Measurements from ENCODE around the gene TBX1. TPM values are rescaled to one million over a fixed set of nuclear protein-coding genes. Genes with fewer than 3 reads are reported as not detected.
A peak's percentile ranks its signal among the peaks of the same experiment; 100 is the strongest.

Gene TBX1
- total and polyA plus RNA-seq, 10 of the 15 experiments (the other 5 are each of a cell fraction or from before 2014, with no cell fraction given): not detected

DNA sequence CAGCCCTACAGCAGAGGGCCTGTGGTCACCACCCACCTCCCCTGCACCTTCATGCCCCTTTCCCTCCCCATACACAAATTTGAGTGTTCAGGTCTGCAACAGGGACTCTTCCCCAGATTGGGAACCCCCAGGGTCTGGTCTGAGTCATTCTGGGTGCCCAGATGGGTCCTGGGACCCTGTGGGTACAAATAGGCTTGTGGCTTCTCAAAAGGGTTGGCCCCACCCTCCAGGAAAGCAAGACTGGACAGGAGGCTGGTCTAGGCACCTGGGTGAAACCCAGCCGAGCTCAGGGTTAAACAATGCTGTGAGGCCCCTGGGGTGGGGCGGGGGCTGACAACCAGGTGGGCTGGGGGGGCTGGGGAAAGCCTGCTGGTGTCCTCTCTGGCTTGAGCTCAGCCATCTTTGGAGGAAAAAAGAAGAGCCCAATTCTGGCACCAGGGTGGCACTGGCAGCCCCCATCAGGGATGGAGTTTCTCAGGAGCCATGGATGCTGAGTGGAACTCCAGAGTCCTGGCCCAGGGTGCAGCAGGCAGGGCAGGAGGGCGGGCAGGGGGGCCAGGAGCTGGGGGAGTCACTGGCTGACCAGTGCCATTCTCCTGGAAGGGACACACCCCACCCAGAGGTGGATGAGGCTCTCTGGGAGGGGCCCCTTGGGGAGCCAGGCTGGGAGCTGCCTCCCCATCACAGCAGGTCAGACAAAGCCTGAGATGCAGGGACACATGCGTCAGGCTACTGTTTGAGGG lies 45.2 kb upstream of the TBX1 start:
- intact Hi-C loops (cut with micrococcal nuclease; ENCODE audit: unreplicated experiment) (no loop called here), in situ Hi-C loops (cut with MboI) (no loop called here)
- no peak overlapping the region for H3K4me3 ChIP-seq
- peaks cover 2 to 4% of the 10 kb centered on the region in 2 experiments; a peak in 3 of 4 replicates for H3K27me3 ChIP-seq (replicated peaks in 1 of 2; ENCODE audit: control insufficient read depth in 2 of 2, insufficient read depth in 2 of 2, low read length in 1 of 2)
- no peaks in the 10 kb centered on the region for H3K9me3 ChIP-seq (replicated peaks; ENCODE audit: control insufficient read depth, insufficient read depth, low read length)
- no peak overlapping the region for H3K9ac ChIP-seq (ENCODE audit: control insufficient read depth, insufficient read depth, low read length)
- DNase-seq (ENCODE audit: low read depth, low spot score): no peak
- no TSS peak for BruUV-seq (replicated peaks)
- ChIA-PET POLR2A (no interaction called here), SMC1A (ENCODE audit: uncharacterized antibody, unreplicated experiment) (no interaction called here), CTCF (interaction anchor here (0.8 to 2.0 kb wide), 2 partner anchors 31 to 34 kb away, joined by 3 to 5 read pairs; no protein-coding TSS in a partner anchor), RAD21 (ENCODE audit: unreplicated experiment) (no interaction called here)
- peak overlapping the region; percentile 44; the same call in 1 of the 2 replicates for H3K4me2 ChIP-seq (ENCODE audit: control insufficient read depth, insufficient read depth)
- H3K27ac ChIP-seq (ENCODE audit: control insufficient read depth, insufficient read depth): no peak overlapping the region
- TF ChIP-seq FOXM1 (IDR thresholded peaks at IDR 0.05; ENCODE audit: low read depth, low read length) (no peak), CBX3 (IDR thresholded peaks at IDR 0.05; ENCODE audit: borderline replicate concordance, low read depth) (no peak), FOXK2 (IDR thresholded peaks at IDR 0.05) (no peak)
- H3K4me1 ChIP-seq (ENCODE audit: control insufficient read depth, insufficient read depth, low read length): peaks cover 9% of the 10 kb centered on the region
- H4K20me1 ChIP-seq (ENCODE audit: control insufficient read depth, insufficient read depth): no peaks in the 10 kb centered on the region
- no peaks in the 10 kb centered on the region for H3K36me3 ChIP-seq (ENCODE audit: control insufficient read depth in 2 of 2, insufficient read depth in 2 of 2, low read length in 1 of 2)
- no peak for FAIRE-seq
- 25% methylated on average over 4 of the region's 4 CpGs for WGBS (ENCODE audit: insufficient coverage, insufficient replicate concordance, low lambda C conversion rate, missing lambda C conversion rate)
- no peak for ATAC-seq
- H3K79me2 ChIP-seq (ENCODE audit: control insufficient read depth, insufficient read depth, low read length): no peaks in the 10 kb centered on the region
- no peak overlapping the region for H2AFZ ChIP-seq (ENCODE audit: control insufficient read depth, low read depth, low read length)

DNA sequence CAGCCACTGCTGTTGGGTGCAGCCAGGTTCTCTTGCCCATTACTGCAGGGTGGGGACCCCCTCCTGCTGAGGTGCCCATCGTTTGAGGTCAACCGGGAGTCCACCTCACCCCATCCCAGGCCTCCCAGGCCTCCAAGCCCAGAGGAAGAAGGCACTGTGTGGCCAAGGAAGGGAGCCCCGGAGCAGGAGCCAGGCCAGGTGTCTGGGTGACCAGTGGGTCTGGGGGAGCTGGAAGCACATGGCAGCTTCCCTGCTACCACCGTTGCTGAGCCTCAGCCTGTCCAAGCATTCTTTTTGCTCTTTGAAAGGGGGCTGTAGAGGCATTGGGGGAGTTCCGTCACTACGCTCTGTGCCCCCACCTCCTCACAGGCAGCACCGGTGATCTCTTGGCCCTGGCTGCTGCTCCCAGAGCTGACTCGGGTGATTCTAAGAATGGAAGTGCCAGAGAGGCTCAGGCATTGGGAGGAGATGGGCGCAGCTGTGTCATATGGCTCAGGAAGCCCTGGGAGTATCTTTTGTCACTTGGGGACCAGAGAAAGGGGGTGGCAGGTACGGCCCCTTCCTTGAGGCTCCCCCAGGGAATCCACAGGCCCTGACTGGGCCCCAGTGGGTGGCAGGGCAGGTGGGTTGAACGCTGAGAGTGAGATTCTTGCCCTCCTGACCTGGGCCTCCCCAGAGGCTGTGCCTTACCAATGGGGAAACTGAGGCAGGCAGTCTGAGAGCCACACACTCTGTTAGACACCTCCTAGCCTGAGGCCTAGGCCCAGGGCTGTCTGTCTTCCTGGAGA lies 44.3 kb upstream of the TBX1 start:
- Histone ChIP-seq H3K79me2 (ENCODE audit: control insufficient read depth, insufficient read depth, low read length) (no peaks in the 10 kb centered on the region), H4K20me1 (ENCODE audit: control insufficient read depth, insufficient read depth) (no peaks in the 10 kb centered on the region), H3K4me1 (ENCODE audit: control insufficient read depth, insufficient read depth, low read length) (peaks cover 9% of the 10 kb centered on the region), H3K9me3 (replicated peaks; ENCODE audit: control insufficient read depth, insufficient read depth, low read length) (no peaks in the 10 kb centered on the region), H3K27me3 (replicated peaks in 1 of 2; ENCODE audit: control insufficient read depth in 2 of 2, insufficient read depth in 2 of 2, low read length in 1 of 2) (peaks cover 2 to 4% of the 10 kb centered on the region in 2 experiments; a peak in 3 of 4 replicates), H3K36me3 (ENCODE audit: control insufficient read depth in 2 of 2, insufficient read depth in 2 of 2, low read length in 1 of 2) (no peaks in the 10 kb centered on the region), H3K9ac (ENCODE audit: control insufficient read depth, insufficient read depth, low read length) (no peak overlapping the region), H3K27ac (ENCODE audit: control insufficient read depth, insufficient read depth) (no peak overlapping the region), H2AFZ (ENCODE audit: control insufficient read depth, low read depth, low read length) (no peak overlapping the region), H3K4me3 (no peak overlapping the region), H3K4me2 (ENCODE audit: control insufficient read depth, insufficient read depth) (no peak overlapping the region)
- ATAC-seq (no peak), FAIRE-seq (no peak), DNase-seq (ENCODE audit: low read depth, low spot score) (no peak)
- BruUV-seq (replicated peaks): no TSS peak
- 26% methylated on average over 11 of the region's 11 CpGs for WGBS (ENCODE audit: insufficient coverage, insufficient replicate concordance, low lambda C conversion rate, missing lambda C conversion rate)
- CTCF ChIA-PET: interaction anchor here (0.6 to 2.0 kb wide), 4 partner anchors 30 to 197 kb away, joined by 3 to 5 read pairs (median 3); no protein-coding TSS in a partner anchor
- SMC1A ChIA-PET (ENCODE audit: uncharacterized antibody, unreplicated experiment): no interaction called here
- in situ Hi-C loops (cut with MboI) (no loop called here), intact Hi-C loops (cut with micrococcal nuclease; ENCODE audit: unreplicated experiment) (no loop called here)
- RAD21 ChIA-PET (ENCODE audit: unreplicated experiment): no interaction called here
- POLR2A ChIA-PET: no interaction called here
- no peak for TF ChIP-seq WRNIP1 (IDR thresholded peaks at IDR 0.05; ENCODE audit: borderline replicate concordance, low read depth, low read length)
- TF ChIP-seq, protein P1, sequence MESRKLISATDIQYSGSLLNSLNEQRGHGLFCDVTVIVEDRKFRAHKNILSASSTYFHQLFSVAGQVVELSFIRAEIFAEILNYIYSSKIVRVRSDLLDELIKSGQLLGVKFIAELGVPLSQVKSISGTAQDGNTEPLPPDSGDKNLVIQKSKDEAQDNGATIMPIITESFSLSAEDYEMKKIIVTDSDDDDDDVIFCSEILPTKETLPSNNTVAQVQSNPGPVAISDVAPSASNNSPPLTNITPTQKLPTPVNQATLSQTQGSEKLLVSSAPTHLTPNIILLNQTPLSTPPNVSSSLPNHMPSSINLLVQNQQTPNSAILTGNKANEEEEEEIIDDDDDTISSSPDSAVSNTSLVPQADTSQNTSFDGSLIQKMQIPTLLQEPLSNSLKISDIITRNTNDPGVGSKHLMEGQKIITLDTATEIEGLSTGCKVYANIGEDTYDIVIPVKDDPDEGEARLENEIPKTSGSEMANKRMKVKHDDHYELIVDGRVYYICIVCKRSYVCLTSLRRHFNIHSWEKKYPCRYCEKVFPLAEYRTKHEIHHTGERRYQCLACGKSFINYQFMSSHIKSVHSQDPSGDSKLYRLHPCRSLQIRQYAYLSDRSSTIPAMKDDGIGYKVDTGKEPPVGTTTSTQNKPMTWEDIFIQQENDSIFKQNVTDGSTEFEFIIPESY (IDR thresholded peaks at IDR 0.05): no peak
- no peak for TF ChIP-seq CREB1 (IDR thresholded peaks at IDR 0.05; ENCODE audit: low read depth)
- TF ChIP-seq NR2C2 (IDR thresholded peaks at IDR 0.05; ENCODE audit: borderline replicate concordance, control insufficient read depth, insufficient read length, low read depth): no peak
- no peak for TF ChIP-seq RAD21 (IDR thresholded peaks at IDR 0.05; ENCODE audit: insufficient read depth, low read depth, low read length)
- no peak for TF ChIP-seq GATAD2B (conservative IDR thresholded peaks at IDR 0.05; ENCODE audit: low read depth)
- no peak for TF ChIP-seq ASH2L (IDR thresholded peaks at IDR 0.05; ENCODE audit: borderline replicate concordance, low read depth)
- TF ChIP-seq EGR1 (IDR thresholded peaks at IDR 0.05; ENCODE audit: borderline replicate concordance in 1 of 2, low read depth in 2 of 2, low read length in 2 of 2): no peak
- TF ChIP-seq TCF3 (IDR thresholded peaks at IDR 0.05; ENCODE audit: borderline replicate concordance, insufficient read depth, low read depth, low read length): no peak
- TF ChIP-seq ETV6 (conservative IDR thresholded peaks at IDR 0.05 in 1 of 2, IDR thresholded peaks at IDR 0.05 in 1 of 2; ENCODE audit: borderline replicate concordance in 1 of 2, low read depth in 1 of 2): no peak
- no peak for TF ChIP-seq TAF1 (IDR thresholded peaks at IDR 0.05; ENCODE audit: borderline replicate concordance, low read depth, low read length)
